ENCODE data around the gene ST7.
"Not testable (repeated sequence)": the region's sequence is repeated elsewhere in the genome, so short reads cannot be mapped to it uniquely, and the experiment has no call there.

Gene ST7

GRCh38 chr7:117243390-117243789, 290.1 kb downstream of the ST7 start:
- Mint-ChIP-seq H3K4me3 (no peak overlapping the region), H3K27me3 (ENCODE audit: low read depth) (no peaks in the 10 kb centered on the region), H3K4me1 (ENCODE audit: low read depth) (no peaks in the 10 kb centered on the region), H3K9me3 (peaks cover 9% of the 10 kb centered on the region), H3K36me3 (ENCODE audit: low read depth) (no peaks in the 10 kb centered on the region), H3K27ac (no peak overlapping the region)
- no peak for DNase-seq (ENCODE audit: low spot score)

DNA sequence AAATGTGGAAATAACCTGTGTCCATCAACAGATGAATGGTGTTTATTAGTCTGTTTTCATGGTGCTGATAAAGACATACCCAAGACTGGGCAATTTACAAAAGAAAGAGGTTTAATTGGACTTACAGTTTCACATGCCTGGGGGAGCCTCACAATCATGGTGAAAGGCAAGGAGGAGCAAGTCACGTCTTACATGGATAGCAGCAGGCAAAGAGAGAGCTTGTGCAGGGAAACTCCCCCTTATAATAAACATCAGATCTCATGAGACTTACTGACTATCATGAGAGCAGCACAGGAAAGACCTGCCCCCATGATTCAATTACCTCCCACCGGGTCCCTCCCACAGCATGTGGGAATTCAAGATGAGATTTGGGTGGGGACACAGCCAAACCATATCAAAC, 292.4 kb downstream of the ST7 start:
- H3K9me3 Mint-ChIP-seq; H3K27me3 Mint-ChIP-seq (ENCODE audit: low read depth); DNase-seq (ENCODE audit: low spot score); H3K4me1 Mint-ChIP-seq (ENCODE audit: low read depth); H3K4me3 Mint-ChIP-seq; H3K36me3 Mint-ChIP-seq (ENCODE audit: low read depth); H3K27ac Mint-ChIP-seq: not testable (repeated sequence)

DNA sequence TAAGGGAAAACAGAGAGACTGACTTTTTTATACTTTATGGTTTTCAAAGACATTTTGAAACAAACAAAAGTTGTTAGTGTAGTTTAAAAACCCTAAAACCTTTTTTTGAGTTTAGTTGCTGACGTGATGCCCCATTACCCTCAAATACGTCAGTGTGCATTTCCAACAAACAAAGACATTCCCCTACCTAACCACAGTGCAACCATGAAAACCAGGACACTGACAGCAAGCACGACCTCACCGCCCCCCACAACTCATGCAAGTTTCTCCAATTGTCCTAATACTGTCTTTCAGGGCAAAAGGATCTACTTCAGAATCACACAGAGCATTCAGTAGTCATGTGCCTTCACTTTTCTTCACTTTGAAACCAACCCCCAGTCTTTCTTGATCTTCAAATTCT, 294.5 kb downstream of the ST7 start:
- Mint-ChIP-seq H3K36me3 (ENCODE audit: low read depth) (no peaks in the 10 kb centered on the region), H3K27me3 (ENCODE audit: low read depth) (peaks cover 5% of the 10 kb centered on the region), H3K9me3 (peaks cover 9% of the 10 kb centered on the region), H3K4me3 (no peak overlapping the region), H3K4me1 (ENCODE audit: low read depth) (no peaks in the 10 kb centered on the region), H3K27ac (no peak overlapping the region)
- DNase-seq (ENCODE audit: low spot score), result no peak

DNA sequence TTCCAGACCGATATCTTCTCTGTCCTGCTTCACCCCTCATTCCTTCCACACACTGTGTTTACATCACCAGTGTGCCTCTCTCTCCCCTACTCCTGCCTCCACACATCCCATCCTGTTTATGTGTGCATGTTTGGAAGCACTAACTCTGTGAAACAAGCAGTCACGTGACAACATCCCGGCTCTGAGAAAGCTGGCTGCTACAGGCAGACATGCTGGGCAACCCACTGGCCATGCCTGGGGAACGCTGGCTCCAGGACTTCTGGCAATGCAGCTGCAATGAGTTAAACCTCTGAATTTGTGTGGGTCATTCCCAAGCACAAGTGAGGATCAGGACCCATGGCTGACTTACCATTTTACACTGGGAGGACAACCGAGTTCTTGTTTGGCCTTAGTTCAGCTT, 295.5 kb downstream of the ST7 start:
- Mint-ChIP-seq H3K27ac (no peak overlapping the region), H3K9me3 (peaks cover 9% of the 10 kb centered on the region), H3K36me3 (ENCODE audit: low read depth) (no peaks in the 10 kb centered on the region), H3K4me3 (no peak overlapping the region), H3K4me1 (ENCODE audit: low read depth) (no peaks in the 10 kb centered on the region), H3K27me3 (ENCODE audit: low read depth) (peaks cover 5% of the 10 kb centered on the region)
- DNase-seq (ENCODE audit: low spot score), result no peak

DNA sequence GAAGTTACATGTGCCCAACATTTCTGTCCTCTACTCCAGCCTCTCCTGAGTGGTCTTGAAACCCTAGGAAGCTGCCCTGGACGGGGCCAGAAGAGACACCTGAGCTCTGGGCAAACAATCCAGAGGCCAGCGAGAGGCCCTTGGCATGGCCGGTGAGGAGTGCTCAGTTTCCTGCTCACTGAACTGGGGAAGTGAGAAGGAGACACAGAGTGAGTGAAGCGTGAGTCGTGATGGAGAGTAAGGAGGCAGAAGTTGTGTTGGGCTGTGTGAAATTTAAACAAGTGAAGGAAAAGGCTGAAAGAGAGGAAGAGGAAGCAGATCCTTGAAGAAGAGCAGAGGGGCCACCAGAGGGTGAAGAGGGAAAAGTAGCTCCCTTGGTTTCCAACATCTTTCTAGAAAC, 296.4 kb downstream of the ST7 start:
- no peaks in the 10 kb centered on the region for H3K4me1 Mint-ChIP-seq (ENCODE audit: low read depth)
- no peak for DNase-seq (ENCODE audit: low spot score)
- H3K9me3 Mint-ChIP-seq, result peaks cover 9% of the 10 kb centered on the region
- H3K27me3 Mint-ChIP-seq (ENCODE audit: low read depth), result peaks cover 5% of the 10 kb centered on the region
- no peaks in the 10 kb centered on the region for H3K36me3 Mint-ChIP-seq (ENCODE audit: low read depth)
- H3K4me3 Mint-ChIP-seq, result no peak overlapping the region
- H3K27ac Mint-ChIP-seq, result no peak overlapping the region

- DNase-seq (ENCODE audit: low spot score), result no peak
- Mint-ChIP-seq H3K4me3 (no peak overlapping the region), H3K9me3 (peaks cover 9% of the 10 kb centered on the region), H3K27me3 (ENCODE audit: low read depth) (peaks cover 5% of the 10 kb centered on the region), H3K4me1 (ENCODE audit: low read depth) (no peaks in the 10 kb centered on the region), H3K27ac (no peak overlapping the region), H3K36me3 (ENCODE audit: low read depth) (no peaks in the 10 kb centered on the region)
These were observed 296.9 kb downstream of the ST7 start for GRCh38 chr7:117250245-117250644.

DNA sequence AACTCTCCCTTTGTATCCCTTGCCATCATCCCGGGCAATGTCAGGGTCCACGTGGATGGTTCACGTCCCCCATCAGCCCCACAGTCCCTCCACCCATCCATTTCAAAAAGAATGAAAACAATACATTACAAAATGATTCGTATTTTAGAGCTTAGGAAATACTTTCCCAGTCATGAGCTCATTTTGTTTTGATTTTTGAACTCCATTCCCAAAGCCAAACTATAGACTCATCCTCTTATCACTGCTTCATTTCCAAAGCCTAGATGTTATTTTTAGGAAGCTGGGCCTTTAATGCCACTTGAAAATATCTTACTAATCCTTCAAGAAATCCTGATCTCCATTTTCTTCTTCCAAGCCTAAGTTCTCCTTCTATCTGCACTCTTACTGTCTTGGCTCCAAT, 297.5 kb downstream of the ST7 start:
- Mint-ChIP-seq H3K4me3 (no peak overlapping the region), H3K27me3 (ENCODE audit: low read depth) (peaks cover 5% of the 10 kb centered on the region), H3K27ac (no peak overlapping the region), H3K4me1 (ENCODE audit: low read depth) (no peaks in the 10 kb centered on the region), H3K36me3 (ENCODE audit: low read depth) (no peaks in the 10 kb centered on the region), H3K9me3 (peaks cover 3% of the 10 kb centered on the region)
- no peak for DNase-seq (ENCODE audit: low spot score)

DNA sequence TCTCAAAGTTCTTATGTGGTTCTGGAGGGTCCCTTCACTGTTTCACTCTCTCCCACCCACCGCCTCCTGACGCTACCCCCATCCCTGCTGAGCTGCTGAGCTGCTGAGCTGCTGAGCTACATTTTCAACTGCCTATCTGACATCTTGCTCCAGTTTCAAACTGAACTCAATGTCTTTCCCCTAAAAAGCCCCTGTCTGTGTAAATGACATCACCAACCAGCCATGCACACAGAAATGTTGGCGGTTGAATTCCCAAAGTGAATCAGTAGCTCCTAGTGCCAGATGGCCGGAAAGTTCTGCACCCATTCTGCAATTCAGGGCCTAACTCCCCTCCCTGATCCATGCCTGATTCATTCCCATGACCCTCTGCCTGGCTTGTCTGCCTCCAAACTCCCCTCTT, 298.4 kb downstream of the ST7 start:
- Mint-ChIP-seq H3K27me3 (ENCODE audit: low read depth) (peaks cover 5% of the 10 kb centered on the region), H3K36me3 (ENCODE audit: low read depth) (no peaks in the 10 kb centered on the region), H3K27ac (no peak overlapping the region), H3K4me1 (ENCODE audit: low read depth) (no peaks in the 10 kb centered on the region), H3K4me3 (no peak overlapping the region), H3K9me3 (no peaks in the 10 kb centered on the region)
- DNase-seq (ENCODE audit: low spot score), result no peak

- Mint-ChIP-seq H3K9me3 (no peaks in the 10 kb centered on the region), H3K4me1 (ENCODE audit: low read depth) (no peaks in the 10 kb centered on the region), H3K27me3 (ENCODE audit: low read depth) (peaks cover 9% of the 10 kb centered on the region), H3K36me3 (ENCODE audit: low read depth) (no peaks in the 10 kb centered on the region), H3K27ac (no peak overlapping the region), H3K4me3 (no peak overlapping the region)
- DNase-seq (ENCODE audit: low spot score), result no peak
These were observed 306.3 kb downstream of the ST7 start for GRCh38 chr7:117259615-117260014.

DNA sequence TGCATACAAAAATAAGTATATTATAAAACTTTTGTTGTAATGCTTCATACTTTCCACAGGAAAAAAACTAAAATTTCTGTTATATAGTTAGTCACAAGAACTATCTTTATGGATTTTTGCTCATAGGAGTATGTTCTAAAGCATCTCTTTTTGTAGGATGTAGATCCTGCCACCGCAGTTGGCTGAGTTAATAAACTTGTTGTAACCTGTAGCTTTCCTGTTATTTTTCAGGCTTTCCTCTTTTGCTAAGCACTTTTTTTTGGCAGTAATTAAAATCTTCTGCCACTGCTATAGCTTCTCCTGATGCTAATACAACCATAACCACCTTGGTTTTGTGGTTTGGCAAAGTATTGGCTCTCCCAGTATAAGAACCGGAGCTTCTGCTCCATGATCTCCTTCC, 309.2 kb downstream of the ST7 start:
- H3K36me3 Mint-ChIP-seq (ENCODE audit: low read depth), result no peaks in the 10 kb centered on the region
- H3K4me3 Mint-ChIP-seq, result no peak overlapping the region
- H3K4me1 Mint-ChIP-seq (ENCODE audit: low read depth), result no peaks in the 10 kb centered on the region
- H3K27ac Mint-ChIP-seq, result no peak overlapping the region
- H3K9me3 Mint-ChIP-seq, result no peaks in the 10 kb centered on the region
- H3K27me3 Mint-ChIP-seq (ENCODE audit: low read depth), result peaks cover 9% of the 10 kb centered on the region
- no peak for DNase-seq (ENCODE audit: low spot score)

- no peak overlapping the region for H3K27ac Mint-ChIP-seq
- peaks cover 9% of the 10 kb centered on the region for H3K27me3 Mint-ChIP-seq (ENCODE audit: low read depth)
- no peaks in the 10 kb centered on the region for H3K36me3 Mint-ChIP-seq (ENCODE audit: low read depth)
- DNase-seq (ENCODE audit: low spot score), result no peak
- no peaks in the 10 kb centered on the region for H3K4me1 Mint-ChIP-seq (ENCODE audit: low read depth)
- H3K9me3 Mint-ChIP-seq, result no peaks in the 10 kb centered on the region
- no peak overlapping the region for H3K4me3 Mint-ChIP-seq
These were observed 311.4 kb downstream of the ST7 start for GRCh38 chr7:117264716-117265115.

DNA sequence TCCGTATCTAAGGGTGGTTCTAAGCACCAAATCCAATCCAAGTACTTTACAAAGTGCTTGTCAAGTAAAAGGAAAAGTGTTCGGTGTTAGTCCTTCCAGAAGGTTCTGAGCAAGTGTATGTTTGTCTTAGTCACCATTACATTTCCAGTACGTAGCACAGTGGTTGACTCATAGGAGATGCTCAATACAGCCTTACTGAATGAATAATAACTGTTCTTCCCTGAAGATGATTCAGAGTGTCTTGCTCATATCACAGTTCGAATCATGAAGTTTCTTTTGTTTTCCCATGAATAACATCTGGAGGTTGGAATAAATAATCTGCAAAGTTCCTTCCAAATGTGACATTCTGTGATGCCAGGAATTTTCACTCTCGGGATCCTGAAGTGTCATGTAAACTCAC, 316.1 kb downstream of the ST7 start:
- Mint-ChIP-seq H3K27ac (no peak overlapping the region), H3K36me3 (ENCODE audit: low read depth) (no peaks in the 10 kb centered on the region), H3K27me3 (ENCODE audit: low read depth) (no peaks in the 10 kb centered on the region), H3K4me3 (no peak overlapping the region), H3K4me1 (ENCODE audit: low read depth) (no peaks in the 10 kb centered on the region), H3K9me3 (no peaks in the 10 kb centered on the region)
- DNase-seq (ENCODE audit: low spot score), result no peak

DNA sequence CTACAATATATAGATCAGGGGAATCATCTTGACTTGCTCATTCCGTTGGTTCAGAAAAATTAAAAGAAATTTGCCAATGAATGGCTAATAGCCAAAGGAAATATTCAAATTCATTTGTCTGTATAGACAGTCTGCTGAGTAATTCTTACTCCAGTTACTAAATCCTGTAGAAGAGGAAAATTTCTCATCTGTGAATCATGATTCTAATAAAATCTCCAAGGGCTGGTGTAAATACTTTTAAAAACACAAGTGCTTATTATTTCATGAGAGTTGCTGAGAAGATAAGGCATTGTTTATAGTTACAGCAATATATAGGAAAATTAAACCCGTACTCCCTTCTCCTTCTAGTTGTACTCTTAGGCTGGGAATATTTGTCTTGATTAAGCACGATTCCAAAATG, 316.6 kb downstream of the ST7 start:
- no peaks in the 10 kb centered on the region for H3K27me3 Mint-ChIP-seq (ENCODE audit: low read depth)
- no peak overlapping the region for H3K27ac Mint-ChIP-seq
- H3K4me1 Mint-ChIP-seq (ENCODE audit: low read depth), result no peaks in the 10 kb centered on the region
- no peaks in the 10 kb centered on the region for H3K9me3 Mint-ChIP-seq
- H3K36me3 Mint-ChIP-seq (ENCODE audit: low read depth), result no peaks in the 10 kb centered on the region
- no peak for DNase-seq (ENCODE audit: low spot score)
- no peak overlapping the region for H3K4me3 Mint-ChIP-seq

DNA sequence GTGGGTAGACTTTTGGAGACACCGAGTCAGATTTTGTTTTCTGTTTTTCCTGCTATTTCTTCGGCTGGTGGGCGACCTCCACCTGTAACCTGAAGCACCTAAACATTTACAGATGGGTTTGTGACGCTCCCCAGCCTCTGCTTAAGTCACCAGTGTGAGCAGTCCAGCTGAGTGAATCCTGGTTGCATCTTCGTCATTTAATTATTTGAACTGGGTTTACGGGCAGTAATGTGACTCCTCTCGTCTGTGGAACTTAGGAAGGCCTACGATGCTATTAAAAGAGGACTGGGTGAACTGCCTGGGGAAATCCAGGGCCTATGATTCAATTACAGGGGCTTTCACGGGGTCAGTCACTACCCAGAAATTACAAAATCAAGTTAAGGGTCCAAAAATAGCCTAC, 317.1 kb downstream of the ST7 start:
- H3K27ac Mint-ChIP-seq, result no peak overlapping the region
- DNase-seq (ENCODE audit: low spot score), result no peak
- H3K9me3 Mint-ChIP-seq, result no peaks in the 10 kb centered on the region
- H3K4me1 Mint-ChIP-seq (ENCODE audit: low read depth), result no peaks in the 10 kb centered on the region
- no peaks in the 10 kb centered on the region for H3K36me3 Mint-ChIP-seq (ENCODE audit: low read depth)
- H3K4me3 Mint-ChIP-seq, result no peak overlapping the region
- H3K27me3 Mint-ChIP-seq (ENCODE audit: low read depth), result no peaks in the 10 kb centered on the region

DNA sequence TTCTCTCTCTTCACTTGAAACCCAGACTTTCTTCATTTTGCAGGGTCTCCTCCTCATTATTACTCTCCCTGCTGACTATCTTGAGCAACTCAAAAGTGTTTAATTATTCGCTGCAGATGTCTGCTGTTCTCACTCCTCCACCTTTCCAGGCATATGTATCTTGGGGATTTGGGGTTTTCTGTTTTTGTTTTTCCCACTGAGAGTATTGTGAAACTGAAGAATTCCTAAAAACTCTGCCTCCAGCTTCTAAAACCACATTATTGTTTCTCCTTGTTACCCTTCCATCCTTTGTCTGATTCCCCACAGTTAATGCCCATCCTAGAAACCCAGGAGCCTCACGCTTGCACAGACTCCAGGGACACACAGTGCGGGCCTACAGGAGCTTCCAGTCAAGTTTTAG, 318.3 kb downstream of the ST7 start:
- Mint-ChIP-seq H3K4me3 (no peak overlapping the region), H3K9me3 (no peaks in the 10 kb centered on the region), H3K27me3 (ENCODE audit: low read depth) (no peaks in the 10 kb centered on the region), H3K36me3 (ENCODE audit: low read depth) (no peaks in the 10 kb centered on the region), H3K27ac (no peak overlapping the region), H3K4me1 (ENCODE audit: low read depth) (no peaks in the 10 kb centered on the region)
- DNase-seq (ENCODE audit: low spot score), result no peak
